Measurements from ENCODE around the gene SCGB1A1.
"Not testable (repeated sequence)": the region's sequence is repeated elsewhere in the genome, so short reads cannot be mapped to it uniquely, and the experiment has no call there.

GRCh38 chr11:62386083-62386482 is 32.8 kb upstream of the SCGB1A1 start:
- TF ChIP-seq POLR2A (IDR thresholded peaks at IDR 0.05; ENCODE audit: low read length); GATA1 (IDR thresholded peaks at IDR 0.05; ENCODE audit: low read depth, low read length): not testable (repeated sequence)
